H1 (cell line): ENCODE data around the gene NDUFS8. TPM values are rescaled to one million over a fixed set of nuclear protein-coding genes. Genes with fewer than 3 reads are reported as not detected.

ENCODE experiments used
- CTCF ChIA-PET: fragments of 300-600 bp; sonication (Branson Sonifier 250); formaldehyde crosslinking; loops from one replicate; lab custom pipeline; 2021; ENCODE audit not compliant: partially characterized antibody; lab: Charles Lee
- POLR2A ChIA-PET: fragments of 300-600 bp; sonication (Branson Sonifier 250); formaldehyde crosslinking; loops from one replicate; lab custom pipeline; 2021; ENCODE audit warnings: inconsistent platforms; ENCODE audit not compliant: partially characterized antibody; lab: Charles Lee
- DNase-seq, 2 experiments: peaks; one replicate each; pipeline versions ENCODE4 v3.0.0 to v3.0.0-alpha.2; 2010 to 2022; ENCODE audit warnings: low spot score in 2 of 2, low read depth in 1 of 2, mixed read lengths in 1 of 2
- FAIRE-seq: peaks from 2 replicates; lab custom pipeline; 2011; peaks lifted over from hg19 to GRCh38; lab: Jason Lieb, UNC
- H2AFZ ChIP-seq: 2 replicates; pipeline ENCODE4 v1.8.1; 2012; ENCODE audit warnings: low read length, inconsistent platforms
- H2AK5ac ChIP-seq: 2 replicates; pipeline ENCODE4 v1.6.1; 2013; ENCODE audit warnings: low read depth, low read length
- H2BK120ac ChIP-seq: replicated peaks from 2 replicates; pipeline ENCODE3; 2013; ENCODE audit warnings: low read depth, low read length, inconsistent platforms
- H2BK12ac ChIP-seq: 2 replicates; pipeline ENCODE4 v1.6.1; 2013; ENCODE audit warnings: low read depth, low read length
- H2BK15ac ChIP-seq: 2 replicates; pipeline ENCODE4 v1.6.1; 2013; ENCODE audit warnings: low read length
- H2BK20ac ChIP-seq: 2 replicates; pipeline ENCODE4 v1.6.1; 2013; ENCODE audit warnings: low read length
- H2BK5ac ChIP-seq: 2 replicates; pipeline ENCODE4 v1.6.1; 2013; ENCODE audit warnings: low read depth, low read length
- H3K14ac ChIP-seq: 2 replicates; pipeline ENCODE4 v1.6.1; 2013; ENCODE audit warnings: inconsistent platforms; ENCODE audit not compliant: insufficient read length
- H3K18ac ChIP-seq: 2 replicates; pipeline ENCODE4 v1.6.1; 2013; ENCODE audit warnings: low read length; ENCODE audit errors: extremely low read depth
- H3K23ac ChIP-seq: 2 replicates; pipeline ENCODE4 v1.6.1; 2013; ENCODE audit warnings: inconsistent platforms; ENCODE audit not compliant: insufficient read length
- H3K23me2 ChIP-seq: 2 replicates; pipeline ENCODE4 v1.6.1; 2013; ENCODE audit warnings: low read depth, low read length
- H3K27ac ChIP-seq: 2 replicates; pipeline ENCODE4 v1.6.1; 2011; ENCODE audit warnings: low read depth, low read length, inconsistent platforms
- H3K27me3 ChIP-seq, 4 experiments: replicated peaks in 1 of 4; 1 replicate in 1 of 4; 2 replicates in 3 of 4; pipeline versions ENCODE4 v1.6.1 to v1.8.1; 2011 to 2013; ENCODE audit warnings: low read length in 3 of 4, mild to moderate bottlenecking in 3 of 4, inconsistent platforms in 2 of 4, mixed read lengths in 2 of 4, moderate library complexity in 1 of 4; ENCODE audit not compliant: control insufficient read depth in 3 of 4, insufficient read depth in 3 of 4; ENCODE audit errors: extremely low read depth in 1 of 4
- H3K36me3 ChIP-seq, 4 experiments: 2 replicates each; pipeline versions ENCODE4 v1.6.1 to v1.8.1; 2011 to 2013; ENCODE audit warnings: mild to moderate bottlenecking in 4 of 4, low read length in 3 of 4, moderate library complexity in 2 of 4, control low read depth in 1 of 4, inconsistent platforms in 1 of 4; ENCODE audit not compliant: insufficient read depth in 4 of 4, control insufficient read depth in 2 of 4
- H3K4ac ChIP-seq: replicated peaks from 2 replicates; pipeline ENCODE3; 2013; ENCODE audit warnings: low read length, low read depth, mixed read lengths, inconsistent platforms; ENCODE audit not compliant: insufficient read length
- H3K4me1 ChIP-seq, 4 experiments: replicated peaks in 1 of 4; 1 replicate in 1 of 4; 2 replicates in 3 of 4; pipeline versions ENCODE4 v1.6.1 to v1.8.1; 2011 to 2013; ENCODE audit warnings: low read length in 3 of 4, inconsistent platforms in 2 of 4, mixed read lengths in 1 of 4; ENCODE audit not compliant: insufficient read depth in 4 of 4, control insufficient read depth in 3 of 4
- H3K4me2 ChIP-seq, 2 experiments: 2 replicates each; pipeline versions ENCODE4 v1.6.1 to v1.8.1; 2011 to 2013; ENCODE audit warnings: low read depth in 2 of 2, low read length in 2 of 2, control low read depth in 1 of 2, inconsistent platforms in 1 of 2, mild to moderate bottlenecking in 1 of 2; ENCODE audit not compliant: insufficient read depth in 1 of 2
- H3K4me3 ChIP-seq, 4 experiments: fragments of 200-600, 300-600 bp in 1 of 4; sonication (generic), shearing (Covaris generic), sonication (Bioruptor Twin) in 1 of 4; 2 replicates each; pipeline versions ENCODE4 v1.5.1 to v1.8.1; 2011 to 2016; ENCODE audit warnings: low read length in 4 of 4, low read depth in 3 of 4, control low read depth in 2 of 4, inconsistent platforms in 2 of 4, mild to moderate bottlenecking in 2 of 4, mixed read lengths in 1 of 4, moderate library complexity in 1 of 4; ENCODE audit not compliant: insufficient read depth in 2 of 4; ENCODE audit errors: extremely low read depth in 1 of 4
- H3K56ac ChIP-seq: replicated peaks from 2 replicates; pipeline ENCODE3; 2013; ENCODE audit warnings: low read depth, mild to moderate bottlenecking, mixed read lengths, low read length, inconsistent platforms; ENCODE audit not compliant: insufficient read length
- H3K79me1 ChIP-seq: 2 replicates; pipeline ENCODE4 v1.6.1; 2013; ENCODE audit warnings: low read depth, low read length, control low read depth
- H3K79me2 ChIP-seq, 2 experiments: 2 replicates each; pipeline versions ENCODE4 v1.6.1 to v1.8.1; 2012 to 2013; ENCODE audit warnings: low read length in 2 of 2, mild to moderate bottlenecking in 2 of 2, inconsistent platforms in 1 of 2; ENCODE audit not compliant: insufficient read depth in 2 of 2, control insufficient read depth in 1 of 2
- H3K9ac ChIP-seq, 4 experiments: replicated peaks in 1 of 4; 1 replicate in 1 of 4; 2 replicates in 3 of 4; pipeline versions ENCODE4 v1.6.1 to v1.8.1; 2011 to 2013; ENCODE audit warnings: low read depth in 3 of 4, low read length in 3 of 4, control low read depth in 2 of 4, mild to moderate bottlenecking in 2 of 4, moderate library complexity in 2 of 4, inconsistent platforms in 1 of 4; ENCODE audit errors: extremely low read depth in 1 of 4
- H3K9me3 ChIP-seq, 2 experiments: 2 replicates each; pipeline versions ENCODE4 v1.6.1 to v1.8.1; 2012 to 2013; ENCODE audit warnings: mild to moderate bottlenecking in 2 of 2, moderate library complexity in 2 of 2, control low read depth in 1 of 2, inconsistent platforms in 1 of 2, low read depth in 1 of 2, low read length in 1 of 2, mixed read lengths in 1 of 2; ENCODE audit not compliant: insufficient read depth in 2 of 2
- H4K20me1 ChIP-seq, 2 experiments: replicated peaks in 1 of 2; 2 replicates each; pipeline versions ENCODE3 to v1.8.1; 2011 to 2013; ENCODE audit warnings: inconsistent platforms in 2 of 2, low read length in 2 of 2, mild to moderate bottlenecking in 1 of 2; ENCODE audit not compliant: insufficient read depth in 2 of 2, control insufficient read depth in 1 of 2
- H4K5ac ChIP-seq: 2 replicates; pipeline ENCODE4 v1.6.1; 2013; ENCODE audit warnings: low read length, low read depth, mixed read lengths, inconsistent platforms; ENCODE audit not compliant: insufficient read length
- H4K8ac ChIP-seq: 2 replicates; pipeline ENCODE4 v1.8.0; 2013; ENCODE audit warnings: mild to moderate bottlenecking, moderate library complexity, low read length, inconsistent platforms; ENCODE audit not compliant: insufficient read depth; ENCODE audit errors: extremely low read depth
- H4K91ac ChIP-seq: replicated peaks from 2 replicates; pipeline ENCODE3; 2013; ENCODE audit warnings: low read length, mixed read lengths, inconsistent platforms; ENCODE audit not compliant: insufficient read length
- BCL11A ChIP-seq, 2 experiments: IDR thresholded peaks; one replicate each; pipeline ENCODE4 v1.6.1; 2011; ENCODE audit warnings: low read depth in 2 of 2, low read length in 2 of 2, mild to moderate bottlenecking in 2 of 2
- FOSL1 ChIP-seq: IDR thresholded peaks from 2 replicates; pipeline ENCODE4 v1.6.1; 2011; ENCODE audit warnings: mild to moderate bottlenecking, low read depth, low read length, moderate library complexity; ENCODE audit not compliant: insufficient read depth
- HDAC2 ChIP-seq, 2 experiments: fragments of 300-600 bp in 1 of 2; sonication (generic) in 1 of 2; IDR thresholded peaks; 2 replicates each; pipeline ENCODE4 v1.6.1; 2011 to 2012; ENCODE audit warnings: low read depth in 2 of 2, low read length in 2 of 2, mild to moderate bottlenecking in 2 of 2, moderate library complexity in 2 of 2, borderline replicate concordance in 1 of 2, inconsistent platforms in 1 of 2
- HDAC6 ChIP-seq: IDR thresholded peaks from one replicate; pipeline ENCODE4 v1.7.1; 2012; ENCODE audit warnings: low read depth, mild to moderate bottlenecking, inconsistent platforms, low read length, moderate library complexity
- KDM5A ChIP-seq: fragments of 200-600 bp; IDR thresholded peaks from 2 replicates; pipeline ENCODE4 v1.7.1; 2012; ENCODE audit warnings: mild to moderate bottlenecking, low read length, inconsistent platforms, mixed read lengths
- PHF8 ChIP-seq: fragments of 200-600 bp; sonication (generic); conservative IDR thresholded peaks from 2 replicates; pipeline ENCODE4 v1.7.1; 2012; ENCODE audit warnings: low read depth, mild to moderate bottlenecking, inconsistent platforms, low read length, moderate library complexity
- SIRT6 ChIP-seq: IDR thresholded peaks from one replicate; pipeline ENCODE4 v1.7.1; 2012; ENCODE audit warnings: low read length, inconsistent platforms
- SIX5 ChIP-seq: IDR thresholded peaks from 2 replicates; pipeline ENCODE4 v1.6.1; 2011; ENCODE audit warnings: mild to moderate bottlenecking, low read depth, low read length
- SRF ChIP-seq: IDR thresholded peaks from 2 replicates; pipeline ENCODE4 v1.6.1; 2011; ENCODE audit warnings: mild to moderate bottlenecking, low read depth, low read length, moderate library complexity
- TAF7 ChIP-seq: optimal IDR thresholded peaks from 2 replicates; pipeline ENCODE3; 2011; ENCODE audit warnings: low read depth, mild to moderate bottlenecking, inconsistent platforms, low read length, moderate library complexity, borderline replicate concordance
- WGBS, 2 experiments: shearing (Covaris generic) in 1 of 2; methylation state at CpG; one replicate each; pipeline versions ENCODE4 v1.1.6 to v1.1.7; 2013 to 2015; ENCODE audit warnings: low lambda C conversion rate in 2 of 2, mixed read lengths in 2 of 2, inconsistent platforms in 1 of 2, low coverage in 1 of 2, missing lambda C conversion rate in 1 of 2; ENCODE audit not compliant: insufficient replicate concordance in 2 of 2, insufficient coverage in 1 of 2, insufficient read length in 1 of 2; ENCODE audit errors: extremely low coverage in 1 of 2, missing lambda C conversion rate in 1 of 2; 5-methylcytosine and 5-hydroxymethylcytosine counted together
- polyA plus RNA-seq, 7 experiments: library from polyadenylated mRNA; depleted of rRNA in 3 of 7; stranded (reverse) in 5 of 7; unstranded in 2 of 7; fragments of >200 nt in 5 of 7; fragments of 200-250 nt in 2 of 7; gene quantifications; 1 replicate in 5 of 7; 2 replicates in 1 of 7; 4 replicates in 1 of 7; pipeline versions ENCODE4 v1.2.1 to v1.2.3, GENCODE V29; 2011 to 2013; ENCODE audit warnings: missing spikeins in 2 of 7, mixed read lengths in 2 of 7
- total RNA-seq: library from RNA; stranded (reverse); fragmentation: NEBNext Ultra II Directional; extraction: Animal tissue kit (Norgen Biotek cat#: 25700); gene quantifications from 2 replicates; pipeline ENCODE4 v1.2.1, GENCODE V29; 2021

Gene NDUFS8
- total and polyA plus RNA-seq, 2 of the 8 experiments (the other 6 are each of a cell fraction or from before 2014, with no cell fraction given): 182 to 291 TPM

DNA sequence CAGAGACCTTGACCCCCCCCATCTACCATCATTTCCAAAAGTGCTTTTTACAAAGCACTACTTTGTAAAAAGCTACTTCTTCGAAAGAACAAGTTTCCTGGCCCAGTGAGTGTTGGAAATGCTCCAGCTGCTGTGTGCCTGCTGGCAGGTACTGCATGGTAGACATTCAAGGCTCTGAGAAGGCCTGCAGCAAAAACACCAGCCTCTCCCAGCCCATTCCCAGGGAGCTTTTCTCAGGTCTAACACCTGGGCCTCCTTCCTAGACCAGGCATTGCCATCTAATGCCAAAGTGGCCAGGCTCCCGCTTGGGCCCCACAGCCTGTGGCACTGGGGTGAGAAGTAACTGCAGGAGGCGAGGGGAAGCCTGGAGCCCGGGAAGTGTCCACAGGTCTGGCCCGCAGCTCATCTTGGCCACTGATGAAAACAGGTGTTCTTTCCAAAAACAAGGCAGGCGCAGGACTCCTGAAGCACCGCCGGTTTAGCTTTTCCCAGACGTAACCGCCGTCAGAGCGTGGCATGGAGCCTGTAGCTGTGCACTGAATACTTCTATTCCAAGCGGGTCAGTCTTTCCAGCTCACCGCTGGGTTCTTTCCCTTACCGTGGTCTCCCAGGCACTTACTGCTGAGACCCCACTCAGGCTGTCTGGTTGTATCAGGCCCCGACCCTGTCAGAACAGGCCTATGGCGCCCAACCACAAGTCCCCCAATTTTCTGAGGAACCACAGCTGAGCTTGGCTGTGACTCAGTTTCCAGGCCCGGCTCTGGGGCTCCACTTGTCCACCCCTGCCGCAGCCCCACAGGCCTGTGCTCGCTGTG is 7.1 kb downstream of the NDUFS8 start:
- Histone ChIP-seq H3K4me3 (no peak overlapping the region), H3K4me2 (0 out of 4 replicates have a peak overlapping the region, but pooled peaks of 1 of the 2 experiments have one; percentile 26), H3K23me2 (no peaks in the 10 kb centered on the region; the same call in 1 of the 2 replicates), H3K9ac (no peak overlapping the region), H3K4me1 (peaks cover 4 to 25% (median 20%) of the 10 kb centered on the region in 4 experiments), H3K79me2 (peaks cover 0 to 3% of the 10 kb centered on the region in 2 experiments; a peak in 1 of 4 replicates), H3K18ac (peak overlapping the region; percentile 83), H2BK120ac (no peak overlapping the region), H2BK15ac (no peak overlapping the region; the same call in 1 of the 2 replicates), H2BK20ac (no peak overlapping the region), H3K4ac (peak overlapping the region; percentile 94), H2BK12ac (peak overlapping the region; percentile 33; the same call in 1 of the 2 replicates), H2AK5ac (0 out of 2 replicates have a peak overlapping the region, but pooled peaks have one; percentile 60), H4K5ac (no peak overlapping the region), H4K8ac (no peak overlapping the region), H2AFZ (no peak overlapping the region), H4K91ac (no peak overlapping the region), H3K36me3 (peaks cover 2 to 16% (median 12%) of the 10 kb centered on the region in 4 experiments), H3K27ac (no peak overlapping the region), H3K27me3 (no peaks in the 10 kb centered on the region), H2BK5ac (no peak overlapping the region), H3K23ac (no peak overlapping the region), H3K56ac (no peak overlapping the region), H3K9me3 (no peaks in the 10 kb centered on the region), H4K20me1 (peaks cover 0 to 4% of the 10 kb centered on the region in 2 experiments), H3K14ac (no peak overlapping the region), H3K79me1 (no peaks in the 10 kb centered on the region; the same call in 1 of the 2 replicates)
- FAIRE-seq (no peak), DNase-seq (no peak)
- CTCF ChIA-PET: interaction anchor here (0.6 to 2.3 kb wide), 7 partner anchors 9 to 168 kb away, joined by 3 to 6 read pairs (median 4); no protein-coding TSS in a partner anchor
- WGBS, 2 experiments: 83% methylated on average over 20 of the region's 20 CpGs; no CpG with 5 or more reads in 1 of the 2 experiments
- TF ChIP-seq PHF8: no peak
- no peak for TF ChIP-seq SRF
- no peak for TF ChIP-seq BCL11A (IDR thresholded peaks at IDR 0.05; ENCODE audit: low read depth in 2 of 2, low read length in 2 of 2)
- TF ChIP-seq FOSL1: no peak
- TF ChIP-seq HDAC2 (IDR thresholded peaks at IDR 0.05; ENCODE audit: borderline replicate concordance in 1 of 2, low read depth in 2 of 2, low read length in 2 of 2): no peak
- no peak for TF ChIP-seq TAF7
- no peak for TF ChIP-seq KDM5A
- no peak for TF ChIP-seq SIRT6
- TF ChIP-seq HDAC6: no peak
- TF ChIP-seq SIX5: no peak
- POLR2A ChIA-PET: interaction anchor here (0.9 to 16.6 kb wide), 12 partner anchors 9 to 84 kb away, joined by 3 to 183 read pairs (median 4); partner anchors contain the start of gene CHKA
